Keratinocyte (primary cell): ENCODE results near the gene ATL3. TPM values are rescaled to one million over a fixed set of nuclear protein-coding genes. Genes with fewer than 3 reads are reported as not detected.

Source experiments
- DNase-seq: peaks from one replicate; pipeline ENCODE4 v3.0.0-alpha.2; 2011; ENCODE audit warnings: low read depth, missing footprints, low spot score
- FAIRE-seq: peaks from 2 replicates; lab custom pipeline; 2011; peaks lifted over from hg19 to GRCh38; lab: Jason Lieb, UNC
- H2AFZ ChIP-seq: 2 replicates; pipeline ENCODE4 v1.6.0; 2012; ENCODE audit warnings: low read length, control low read depth, inconsistent platforms; ENCODE audit not compliant: control insufficient read depth
- H3K27ac ChIP-seq: 2 replicates; pipeline ENCODE4 v1.5.1; 2011; ENCODE audit warnings: low read length; ENCODE audit not compliant: control insufficient read depth, insufficient read depth
- H3K27me3 ChIP-seq: 3 replicates; pipeline ENCODE4 v1.6.0; 2011; ENCODE audit warnings: low read length; ENCODE audit not compliant: control insufficient read depth, insufficient read depth; ENCODE audit errors: extremely low read depth
- H3K36me3 ChIP-seq, 2 experiments: 2 replicates in 1 of 2; 3 replicates in 1 of 2; pipeline ENCODE4 v1.5.1; 2011; ENCODE audit warnings: low read length in 2 of 2, mild to moderate bottlenecking in 1 of 2; ENCODE audit not compliant: control insufficient read depth in 2 of 2, insufficient read depth in 2 of 2; ENCODE audit errors: extremely low read depth in 1 of 2
- H3K4me1 ChIP-seq: 3 replicates; pipeline ENCODE4 v1.5.1; 2011; ENCODE audit warnings: low read length; ENCODE audit not compliant: control insufficient read depth, insufficient read depth; ENCODE audit errors: extremely low read depth
- H3K4me2 ChIP-seq: 3 replicates; pipeline ENCODE4 v1.6.0; 2011; ENCODE audit warnings: low read depth, low read length; ENCODE audit not compliant: control insufficient read depth, insufficient read depth; ENCODE audit errors: extremely low read depth
- H3K4me3 ChIP-seq, 3 experiments: fragments of 200-600 bp in 1 of 3; sonication (generic) in 1 of 3; 2 replicates in 2 of 3; 3 replicates in 1 of 3; pipeline ENCODE4 v1.5.1; 2011 to 2016; ENCODE audit warnings: low read length in 3 of 3, mild to moderate bottlenecking in 3 of 3, control low read depth in 2 of 3, inconsistent platforms in 1 of 3, low read depth in 1 of 3, mixed read lengths in 1 of 3, mixed run types in 1 of 3, moderate library complexity in 1 of 3; ENCODE audit not compliant: control insufficient read depth in 2 of 3, insufficient read depth in 2 of 3; ENCODE audit errors: extremely low read depth in 1 of 3
- H3K79me2 ChIP-seq: 2 replicates; pipeline ENCODE4 v1.6.0; 2012; ENCODE audit warnings: low read length; ENCODE audit not compliant: control insufficient read depth, insufficient read depth
- H3K9ac ChIP-seq: 3 replicates; pipeline ENCODE4 v1.6.0; 2011; ENCODE audit warnings: low read length; ENCODE audit not compliant: control insufficient read depth, insufficient read depth; ENCODE audit errors: extremely low read depth
- H3K9me1 ChIP-seq: 3 replicates; pipeline ENCODE4 v1.6.0; 2011; ENCODE audit warnings: low read length; ENCODE audit not compliant: control insufficient read depth, insufficient read depth; ENCODE audit errors: extremely low read depth
- H3K9me3 ChIP-seq: 2 replicates; pipeline ENCODE4 v1.5.1; 2012; ENCODE audit warnings: low read depth, low read length; ENCODE audit not compliant: control insufficient read depth
- H4K20me1 ChIP-seq: 3 replicates; pipeline ENCODE4 v1.6.0; 2011; ENCODE audit warnings: low read length; ENCODE audit not compliant: control insufficient read depth, insufficient read depth; ENCODE audit errors: extremely low read depth
- CTCF ChIP-seq, 3 experiments: IDR thresholded peaks in 1 of 3; conservative IDR thresholded peaks in 1 of 3; optimal IDR thresholded peaks in 1 of 3; 2 replicates in 2 of 3; 3 replicates in 1 of 3; pipeline versions ENCODE3 to v1.5.1; 2011; ENCODE audit warnings: low read length in 3 of 3, mild to moderate bottlenecking in 3 of 3, moderate library complexity in 2 of 3, control low read depth in 1 of 3, inconsistent platforms in 1 of 3; ENCODE audit not compliant: insufficient read depth in 2 of 3; ENCODE audit errors: extremely low read depth in 1 of 3
- EZH2 ChIP-seq: IDR thresholded peaks from one replicate; pipeline ENCODE4 v1.6.1; 2012; ENCODE audit warnings: inconsistent platforms, mild to moderate bottlenecking, low read length, moderate library complexity
- dilution Hi-C: fragments of 300-500 bp; cut with MboI; formaldehyde crosslinking; loops from one replicate; pipeline ENCODE4 v1.7.0; 2020; ENCODE audit warnings: low sequenced_read_pairs; ENCODE audit not compliant: extremely low pct_ligation_motif_present
- polyA plus RNA-seq, 5 experiments: library from polyadenylated mRNA; depleted of rRNA in 3 of 5; stranded (reverse) in 3 of 5; stranded (forward) in 1 of 5; unstranded in 1 of 5; fragments of >200 nt; gene quantifications; 1 replicate in 1 of 5; 2 replicates in 3 of 5; 3 replicates in 1 of 5; pipeline versions ENCODE4 v1.2.1 to v1.2.3, GENCODE V29; 2011 to 2012; ENCODE audit warnings: missing spikeins in 2 of 5, low read depth in 1 of 5, low replicate concordance in 1 of 5

Gene ATL3
- polyA plus RNA-seq, 1 donor (not counting 4 experiments of a cell fraction or from before 2014, with no cell fraction given): 36.5 TPM

GRCh38 chr11:63709336-63709884 lies 38.2 kb upstream of the ATL3 start:
- H4K20me1 ChIP-seq: no peaks in the 10 kb centered on the region
- H3K9me3 ChIP-seq: no peaks in the 10 kb centered on the region
- H3K79me2 ChIP-seq: peaks cover 11% of the 10 kb centered on the region
- no peak for DNase-seq
- no peaks in the 10 kb centered on the region for H3K36me3 ChIP-seq
- no peaks in the 10 kb centered on the region for H3K9me1 ChIP-seq
- TF ChIP-seq EZH2 (no peak), CTCF (optimal IDR thresholded peaks at IDR 0.05 in 1 of 3, IDR thresholded peaks at IDR 0.05 in 1 of 3, conservative IDR thresholded peaks at IDR 0.05 in 1 of 3; ENCODE audit: extremely low read depth in 1 of 3, insufficient read depth in 2 of 3, low read length in 3 of 3) (no peak)
- no peak overlapping the region for H2AFZ ChIP-seq
- no peak overlapping the region for H3K9ac ChIP-seq
- H3K4me1 ChIP-seq: no peaks in the 10 kb centered on the region
- H3K4me3 ChIP-seq: no peak overlapping the region
- dilution Hi-C loops: no loop called here
- no peak for FAIRE-seq
- H3K27me3 ChIP-seq: no peaks in the 10 kb centered on the region
- no peak overlapping the region for H3K4me2 ChIP-seq
- no peak overlapping the region for H3K27ac ChIP-seq

DNA sequence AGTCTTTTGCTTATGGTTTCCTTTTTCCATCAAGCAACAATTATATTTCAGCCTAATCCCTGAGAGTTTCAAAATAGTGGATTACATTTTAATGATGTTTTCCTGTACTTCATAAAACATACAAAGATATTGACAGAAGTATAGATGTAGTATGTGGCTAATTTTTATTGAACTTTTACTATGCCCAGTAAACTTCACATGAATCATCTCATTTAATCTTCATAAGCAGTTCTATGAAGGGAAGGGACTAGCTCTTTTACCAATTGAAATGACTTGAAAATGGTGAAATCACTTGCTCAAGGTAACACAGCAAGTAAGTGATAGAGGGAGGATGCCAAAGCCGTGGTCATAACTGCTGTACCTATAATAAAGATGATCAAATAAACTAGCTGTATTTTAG lies 37.6 kb upstream of the ATL3 start:
- Histone ChIP-seq H2AFZ (no peak overlapping the region), H3K9ac (no peak overlapping the region), H3K4me1 (no peaks in the 10 kb centered on the region), H3K27me3 (no peaks in the 10 kb centered on the region), H3K4me3 (no peak overlapping the region), H3K9me3 (no peaks in the 10 kb centered on the region), H3K27ac (no peak overlapping the region), H3K36me3 (no peaks in the 10 kb centered on the region), H3K4me2 (no peak overlapping the region), H3K9me1 (no peaks in the 10 kb centered on the region), H3K79me2 (peaks cover 11% of the 10 kb centered on the region), H4K20me1 (no peaks in the 10 kb centered on the region)
- FAIRE-seq: no peak
- DNase-seq: no peak
- dilution Hi-C loops: no loop called here
- TF ChIP-seq EZH2: no peak

- no peaks in the 10 kb centered on the region for H4K20me1 ChIP-seq
- peaks cover 5% of the 10 kb centered on the region for H3K79me2 ChIP-seq
- dilution Hi-C loops: no loop called here
- no peak overlapping the region for H3K4me3 ChIP-seq
- TF ChIP-seq EZH2: no peak
- H3K27ac ChIP-seq: no peak overlapping the region
- H3K36me3 ChIP-seq: peaks cover 0 to 1% of the 10 kb centered on the region in 2 experiments
- H2AFZ ChIP-seq: no peak overlapping the region
- no peak overlapping the region for H3K4me2 ChIP-seq
- no peaks in the 10 kb centered on the region for H3K9me1 ChIP-seq
- FAIRE-seq: no peak
- no peaks in the 10 kb centered on the region for H3K4me1 ChIP-seq
- no peaks in the 10 kb centered on the region for H3K27me3 ChIP-seq
- H3K9me3 ChIP-seq: no peaks in the 10 kb centered on the region
- DNase-seq: no peak
- H3K9ac ChIP-seq: no peak overlapping the region
Measured at GRCh38 chr11:63705526-63705925, 34.4 kb upstream of the ATL3 start.
